ENCODE data around the gene SLCO3A1. TPM values are rescaled to one million over a fixed set of nuclear protein-coding genes. Genes with fewer than 3 reads are reported as not detected.

Gene SLCO3A1
- total RNA-seq, 2 experiments from 2014 or later: 8.5 to 40.0 TPM

GRCh38 chr15:92162657-92163056 is 309.1 kb downstream of the SLCO3A1 start:
- H3K79me2 ChIP-seq (ENCODE audit: insufficient read depth, low read depth, low read length): no peaks in the 10 kb centered on the region
- peaks cover 9% of the 10 kb centered on the region; the same call in 1 of the 2 replicates for H3K36me3 ChIP-seq (ENCODE audit: insufficient read depth, low read length)
- H4K20me1 ChIP-seq (ENCODE audit: insufficient read depth, low read length): no peaks in the 10 kb centered on the region
- no peak for DNase-seq (ENCODE audit: low spot score)
- H3K27ac ChIP-seq (ENCODE audit: low read depth, low read length, poor library complexity, severe bottlenecking): no peak overlapping the region
- POLR2A ChIA-PET: no interaction called here
- H3K4me3 ChIP-seq (ENCODE audit: low read depth, low read length, poor library complexity, severe bottlenecking): no peak overlapping the region
- no peaks in the 10 kb centered on the region for H3K9me3 ChIP-seq (ENCODE audit: low read length)
- H3K4me1 ChIP-seq (ENCODE audit: insufficient read depth, low read length, poor library complexity, severe bottlenecking): peaks cover 15% of the 10 kb centered on the region
- no peaks in the 10 kb centered on the region for H3K9me2 ChIP-seq (ENCODE audit: insufficient read depth, low read length)
- intact Hi-C loops (cut with micrococcal nuclease; ENCODE audit: unreplicated experiment): no loop called here
- no peak overlapping the region for H2AFZ ChIP-seq (ENCODE audit: low read length)
- H3K4me2 ChIP-seq (ENCODE audit: low read length): no peak overlapping the region
- no TSS peak for BruUV-seq (replicated peaks)
- TF ChIP-seq EZH2phosphoT487 (IDR thresholded peaks at IDR 0.05; ENCODE audit: borderline replicate concordance, low read depth, low read length): no peak
- no peak for TF ChIP-seq CTCF (conservative IDR thresholded peaks at IDR 0.05; ENCODE audit: low read length)
- CTCF ChIA-PET (ENCODE audit: unreplicated experiment): no interaction called here

- Histone ChIP-seq H3K9me2 (ENCODE audit: insufficient read depth, low read length) (no peaks in the 10 kb centered on the region), H3K9me3 (ENCODE audit: low read length) (no peaks in the 10 kb centered on the region), H3K4me2 (ENCODE audit: low read length) (no peak overlapping the region), H4K20me1 (ENCODE audit: insufficient read depth, low read length) (no peaks in the 10 kb centered on the region), H3K4me1 (ENCODE audit: insufficient read depth, low read length, poor library complexity, severe bottlenecking) (peaks cover 15% of the 10 kb centered on the region), H2AFZ (ENCODE audit: low read length) (no peak overlapping the region), H3K79me2 (ENCODE audit: insufficient read depth, low read depth, low read length) (no peaks in the 10 kb centered on the region), H3K36me3 (ENCODE audit: insufficient read depth, low read length) (peaks cover 9% of the 10 kb centered on the region; the same call in 1 of the 2 replicates), H3K4me3 (ENCODE audit: low read depth, low read length, poor library complexity, severe bottlenecking) (no peak overlapping the region), H3K27ac (ENCODE audit: low read depth, low read length, poor library complexity, severe bottlenecking) (no peak overlapping the region)
- CTCF ChIA-PET (ENCODE audit: unreplicated experiment): interaction anchor here (0.6 kb wide), 1 partner anchor 1920 kb away, joined by 3 read pairs; no protein-coding TSS in a partner anchor
- POLR2A ChIA-PET: no interaction called here
- TF ChIP-seq CTCF (conservative IDR thresholded peaks at IDR 0.05; ENCODE audit: low read length): no peak
- no TSS peak for BruUV-seq (replicated peaks)
- no peak for DNase-seq (ENCODE audit: low spot score)
- intact Hi-C loops (cut with micrococcal nuclease; ENCODE audit: unreplicated experiment): no loop called here
These were observed 310.1 kb downstream of the SLCO3A1 start for GRCh38 chr15:92163641-92164040.

GRCh38 chr15:92164327-92165000 is 311.0 kb downstream of the SLCO3A1 start:
- no peaks in the 10 kb centered on the region for H3K9me3 ChIP-seq (ENCODE audit: low read length)
- TF ChIP-seq EZH2phosphoT487 (IDR thresholded peaks at IDR 0.05; ENCODE audit: borderline replicate concordance, low read depth, low read length): no peak
- intact Hi-C loops (cut with micrococcal nuclease; ENCODE audit: unreplicated experiment): no loop called here
- no peak overlapping the region for H3K27ac ChIP-seq (ENCODE audit: low read depth, low read length, poor library complexity, severe bottlenecking)
- peaks cover 15% of the 10 kb centered on the region for H3K4me1 ChIP-seq (ENCODE audit: insufficient read depth, low read length, poor library complexity, severe bottlenecking)
- no peak overlapping the region for H2AFZ ChIP-seq (ENCODE audit: low read length)
- no TSS peak for BruUV-seq (replicated peaks)
- ChIA-PET CTCF (ENCODE audit: unreplicated experiment) (interaction anchor here (0.6 kb wide), 1 partner anchor 1919 kb away, joined by 3 read pairs; no protein-coding TSS in a partner anchor), POLR2A (no interaction called here)
- no peak for DNase-seq (ENCODE audit: low spot score)
- H3K9me2 ChIP-seq (ENCODE audit: insufficient read depth, low read length): no peaks in the 10 kb centered on the region
- peaks cover 9% of the 10 kb centered on the region; the same call in 1 of the 2 replicates for H3K36me3 ChIP-seq (ENCODE audit: insufficient read depth, low read length)
- no peak overlapping the region for H3K4me3 ChIP-seq (ENCODE audit: low read depth, low read length, poor library complexity, severe bottlenecking)
- H4K20me1 ChIP-seq (ENCODE audit: insufficient read depth, low read length): no peaks in the 10 kb centered on the region
- no peaks in the 10 kb centered on the region for H3K79me2 ChIP-seq (ENCODE audit: insufficient read depth, low read depth, low read length)
- no peak overlapping the region for H3K4me2 ChIP-seq (ENCODE audit: low read length)
